ENCODE data around the gene BCL2.

DNA sequence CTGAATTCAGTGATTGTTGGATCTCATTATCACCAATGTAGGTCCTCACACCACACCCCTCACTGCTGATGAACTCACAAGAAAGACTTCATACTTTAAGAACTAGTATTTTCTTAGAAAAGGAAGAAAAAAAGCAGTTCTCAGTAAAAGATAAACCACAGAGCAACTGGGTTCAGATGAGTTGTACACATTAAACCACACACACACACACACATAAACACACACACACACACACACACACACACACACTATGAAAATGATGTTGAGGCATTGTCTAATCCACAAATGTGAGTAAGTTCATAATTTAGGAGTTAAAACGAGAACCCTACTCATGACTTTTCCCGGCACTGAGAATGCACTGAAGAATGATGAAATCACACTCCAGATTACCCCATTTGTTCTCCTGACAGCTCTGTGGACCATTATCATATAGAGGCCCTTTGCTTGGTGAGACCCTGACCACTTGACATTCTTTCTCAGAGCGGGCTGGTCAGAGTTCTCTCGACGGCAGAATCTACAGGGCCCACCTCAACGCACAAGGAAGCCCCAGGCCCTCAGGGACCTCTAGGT, 106.2 kb downstream of the BCL2 start:
- TF ChIP-seq EP300 (IDR thresholded peaks at IDR 0.05) (no peak), POLR2AphosphoS5 (IDR thresholded peaks at IDR 0.05) (no peak)
- TF ChIP-seq, protein P1, sequence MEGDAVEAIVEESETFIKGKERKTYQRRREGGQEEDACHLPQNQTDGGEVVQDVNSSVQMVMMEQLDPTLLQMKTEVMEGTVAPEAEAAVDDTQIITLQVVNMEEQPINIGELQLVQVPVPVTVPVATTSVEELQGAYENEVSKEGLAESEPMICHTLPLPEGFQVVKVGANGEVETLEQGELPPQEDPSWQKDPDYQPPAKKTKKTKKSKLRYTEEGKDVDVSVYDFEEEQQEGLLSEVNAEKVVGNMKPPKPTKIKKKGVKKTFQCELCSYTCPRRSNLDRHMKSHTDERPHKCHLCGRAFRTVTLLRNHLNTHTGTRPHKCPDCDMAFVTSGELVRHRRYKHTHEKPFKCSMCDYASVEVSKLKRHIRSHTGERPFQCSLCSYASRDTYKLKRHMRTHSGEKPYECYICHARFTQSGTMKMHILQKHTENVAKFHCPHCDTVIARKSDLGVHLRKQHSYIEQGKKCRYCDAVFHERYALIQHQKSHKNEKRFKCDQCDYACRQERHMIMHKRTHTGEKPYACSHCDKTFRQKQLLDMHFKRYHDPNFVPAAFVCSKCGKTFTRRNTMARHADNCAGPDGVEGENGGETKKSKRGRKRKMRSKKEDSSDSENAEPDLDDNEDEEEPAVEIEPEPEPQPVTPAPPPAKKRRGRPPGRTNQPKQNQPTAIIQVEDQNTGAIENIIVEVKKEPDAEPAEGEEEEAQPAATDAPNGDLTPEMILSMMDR (IDR thresholded peaks at IDR 0.05), result no peak
